HG03558 (cell line): ENCODE data around the gene TRIM63.

Experiments used
- ATAC-seq: cut with Tn5 transposase; IDR thresholded peaks from one replicate; pipeline ENCODE4 v1.9.1; 2021; ENCODE audit warnings: moderate number of reproducible peaks; ENCODE audit not compliant: unreplicated experiment; ENCODE audit errors: extremely low read depth

The TRIM63 gene

GRCh38 chr1:26021647-26022403, 45.6 kb downstream of the TRIM63 start, which contains the start of gene EXTL1:
Gene EXTL1 (plus strand): TSS chr1:26021775. CDS start chr1:26022647, 872 bp downstream.
- no peak for ATAC-seq

- ATAC-seq, result no peak
These were observed 46.3 kb downstream of the TRIM63 start for GRCh38 chr1:26020941-26021646.

GRCh38 chr1:26020330-26020768, 47.1 kb downstream of the TRIM63 start:
- no peak for ATAC-seq

GRCh38 chr1:26019641-26020315, 47.7 kb downstream of the TRIM63 start:
- ATAC-seq, result no peak

GRCh38 chr1:26017606-26018005, 49.8 kb downstream of the TRIM63 start:
- ATAC-seq, result no peak

GRCh38 chr1:26016953-26017545, 50.4 kb downstream of the TRIM63 start:
- no peak for ATAC-seq

- no peak for ATAC-seq
These were observed 51.0 kb downstream of the TRIM63 start for GRCh38 chr1:26016258-26016952.

GRCh38 chr1:26015358-26015757, 52.1 kb downstream of the TRIM63 start:
- ATAC-seq, result no peak

GRCh38 chr1:26014179-26014578, 53.3 kb downstream of the TRIM63 start:
- ATAC-seq, result no peak

- no peak for ATAC-seq
These were observed 54.6 kb downstream of the TRIM63 start for GRCh38 chr1:26012864-26013263.

- ATAC-seq, result no peak
These were observed 56.6 kb downstream of the TRIM63 start for GRCh38 chr1:26010825-26011224.

GRCh38 chr1:26009796-26010447, 57.5 kb downstream of the TRIM63 start:
- no peak for ATAC-seq

- ATAC-seq, result no peak
These were observed 60.7 kb downstream of the TRIM63 start for GRCh38 chr1:26006710-26007109.

GRCh38 chr1:26005434-26006105, 61.9 kb downstream of the TRIM63 start:
- no peak for ATAC-seq

GRCh38 chr1:26003756-26004155, 63.7 kb downstream of the TRIM63 start:
- no peak for ATAC-seq

- ATAC-seq, result no peak
These were observed 64.2 kb downstream of the TRIM63 start for GRCh38 chr1:26003262-26003661.
